ENCODE measurements around the gene ARGLU1.

DNA sequence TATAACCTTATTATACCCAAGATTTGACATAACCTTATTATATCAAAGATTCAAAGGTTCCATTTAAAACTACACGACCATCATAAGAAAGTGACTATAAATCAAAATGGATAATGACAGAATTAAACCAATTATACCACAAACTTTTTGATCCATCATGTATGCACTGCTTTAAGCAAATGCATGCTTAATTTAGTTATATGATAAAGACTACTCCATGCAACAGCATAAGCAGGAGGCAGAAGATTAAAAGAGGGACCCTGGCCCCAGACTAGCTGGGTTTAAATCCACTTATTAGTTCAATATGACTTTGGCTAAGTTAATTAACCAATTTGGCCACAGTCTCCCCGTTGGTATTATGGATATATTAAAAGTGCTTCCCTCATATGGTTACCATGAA lies 43.8 kb downstream of the ARGLU1 start:
- TF ChIP-seq, protein P1, sequence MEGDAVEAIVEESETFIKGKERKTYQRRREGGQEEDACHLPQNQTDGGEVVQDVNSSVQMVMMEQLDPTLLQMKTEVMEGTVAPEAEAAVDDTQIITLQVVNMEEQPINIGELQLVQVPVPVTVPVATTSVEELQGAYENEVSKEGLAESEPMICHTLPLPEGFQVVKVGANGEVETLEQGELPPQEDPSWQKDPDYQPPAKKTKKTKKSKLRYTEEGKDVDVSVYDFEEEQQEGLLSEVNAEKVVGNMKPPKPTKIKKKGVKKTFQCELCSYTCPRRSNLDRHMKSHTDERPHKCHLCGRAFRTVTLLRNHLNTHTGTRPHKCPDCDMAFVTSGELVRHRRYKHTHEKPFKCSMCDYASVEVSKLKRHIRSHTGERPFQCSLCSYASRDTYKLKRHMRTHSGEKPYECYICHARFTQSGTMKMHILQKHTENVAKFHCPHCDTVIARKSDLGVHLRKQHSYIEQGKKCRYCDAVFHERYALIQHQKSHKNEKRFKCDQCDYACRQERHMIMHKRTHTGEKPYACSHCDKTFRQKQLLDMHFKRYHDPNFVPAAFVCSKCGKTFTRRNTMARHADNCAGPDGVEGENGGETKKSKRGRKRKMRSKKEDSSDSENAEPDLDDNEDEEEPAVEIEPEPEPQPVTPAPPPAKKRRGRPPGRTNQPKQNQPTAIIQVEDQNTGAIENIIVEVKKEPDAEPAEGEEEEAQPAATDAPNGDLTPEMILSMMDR (IDR thresholded peaks at IDR 0.05; ENCODE audit: insufficient read depth, low read depth, low read length): no peak
- no peak for TF ChIP-seq EZH2 (IDR thresholded peaks at IDR 0.05; ENCODE audit: insufficient read depth, low read length)
